ENCODE measurements around the gene LMOD1.
"Not testable (repeated sequence)": the region's sequence is repeated elsewhere in the genome, so short reads cannot be mapped to it uniquely, and the experiment has no call there.

Gene LMOD1

DNA sequence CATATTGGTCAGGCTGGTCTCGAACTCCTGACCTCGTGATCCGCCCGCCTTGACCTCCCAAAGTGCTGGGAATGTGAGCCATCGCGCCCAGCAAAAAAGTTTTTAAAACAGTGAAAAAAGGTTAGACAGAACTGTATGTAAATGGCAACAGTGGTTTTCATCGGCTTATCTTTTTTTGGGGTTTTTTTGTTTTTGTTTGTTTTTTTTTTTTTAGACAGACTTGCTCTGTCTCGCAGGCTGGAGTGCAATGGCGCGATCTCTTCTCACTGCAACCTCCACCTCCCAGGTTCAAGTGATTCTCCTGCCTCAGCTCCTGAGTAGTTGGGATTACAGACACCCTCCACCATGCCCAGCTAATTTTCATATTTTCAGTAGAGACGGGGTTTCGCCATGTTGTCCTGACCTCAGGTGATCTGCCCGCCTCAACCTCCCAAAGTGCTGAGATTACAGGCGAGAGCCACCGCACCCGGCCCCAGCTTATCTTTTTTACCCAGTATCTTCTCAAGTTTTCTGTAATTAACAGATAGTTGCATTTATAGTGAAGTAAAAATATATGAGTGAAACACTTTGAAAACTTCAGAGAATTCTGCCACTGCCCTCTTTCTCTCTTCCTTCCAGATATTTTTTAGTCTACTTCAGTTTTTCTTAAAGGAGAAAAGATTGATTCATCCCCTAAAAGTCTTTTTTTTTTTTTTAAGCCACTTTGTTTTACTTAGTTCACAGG lies 22.0 kb upstream of the LMOD1 start:
- H3K9me3 Mint-ChIP-seq = no peaks in the 10 kb centered on the region
- no peak overlapping the region for H3K4me3 Mint-ChIP-seq
- no peak for DNase-seq
- H3K4me1 Mint-ChIP-seq = no peaks in the 10 kb centered on the region
- peaks cover 61% of the 10 kb centered on the region for H3K36me3 Mint-ChIP-seq (ENCODE audit: low read depth)
- H3K27ac Mint-ChIP-seq = peak overlapping the region; percentile 80
- H3K27me3 Mint-ChIP-seq (ENCODE audit: low read depth, poor library complexity) = peaks cover 4% of the 10 kb centered on the region
- TF ChIP-seq, protein P1, sequence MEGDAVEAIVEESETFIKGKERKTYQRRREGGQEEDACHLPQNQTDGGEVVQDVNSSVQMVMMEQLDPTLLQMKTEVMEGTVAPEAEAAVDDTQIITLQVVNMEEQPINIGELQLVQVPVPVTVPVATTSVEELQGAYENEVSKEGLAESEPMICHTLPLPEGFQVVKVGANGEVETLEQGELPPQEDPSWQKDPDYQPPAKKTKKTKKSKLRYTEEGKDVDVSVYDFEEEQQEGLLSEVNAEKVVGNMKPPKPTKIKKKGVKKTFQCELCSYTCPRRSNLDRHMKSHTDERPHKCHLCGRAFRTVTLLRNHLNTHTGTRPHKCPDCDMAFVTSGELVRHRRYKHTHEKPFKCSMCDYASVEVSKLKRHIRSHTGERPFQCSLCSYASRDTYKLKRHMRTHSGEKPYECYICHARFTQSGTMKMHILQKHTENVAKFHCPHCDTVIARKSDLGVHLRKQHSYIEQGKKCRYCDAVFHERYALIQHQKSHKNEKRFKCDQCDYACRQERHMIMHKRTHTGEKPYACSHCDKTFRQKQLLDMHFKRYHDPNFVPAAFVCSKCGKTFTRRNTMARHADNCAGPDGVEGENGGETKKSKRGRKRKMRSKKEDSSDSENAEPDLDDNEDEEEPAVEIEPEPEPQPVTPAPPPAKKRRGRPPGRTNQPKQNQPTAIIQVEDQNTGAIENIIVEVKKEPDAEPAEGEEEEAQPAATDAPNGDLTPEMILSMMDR (IDR thresholded peaks at IDR 0.05) = no peak

DNA sequence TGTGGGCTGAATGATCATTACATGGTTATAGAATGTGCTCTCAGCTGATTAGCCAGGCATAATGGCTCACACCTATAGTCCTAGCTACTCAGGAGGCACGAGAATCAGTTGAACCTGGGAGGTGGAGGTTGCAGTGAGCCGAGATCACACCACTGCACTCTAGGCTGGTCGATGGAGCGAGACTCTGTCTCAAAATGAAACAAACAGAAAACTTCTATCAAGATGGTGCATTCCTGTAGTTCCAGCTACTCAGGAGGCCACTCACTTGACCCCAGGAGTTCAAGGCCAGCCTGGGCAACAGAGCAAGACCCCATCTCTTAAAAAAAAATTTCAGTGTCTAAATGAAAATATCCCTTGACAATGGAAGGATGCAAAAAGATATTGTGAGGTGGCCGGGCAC lies 19.8 kb upstream of the LMOD1 start:
- Mint-ChIP-seq H3K27ac (no peak overlapping the region), H3K4me1 (no peaks in the 10 kb centered on the region), H3K27me3 (ENCODE audit: low read depth, poor library complexity) (no peaks in the 10 kb centered on the region), H3K9me3 (no peaks in the 10 kb centered on the region), H3K36me3 (ENCODE audit: low read depth) (peaks cover 76% of the 10 kb centered on the region), H3K4me3 (no peak overlapping the region)
- DNase-seq = no peak
- TF ChIP-seq, protein P1 (IDR thresholded peaks at IDR 0.05) = no peak

DNA sequence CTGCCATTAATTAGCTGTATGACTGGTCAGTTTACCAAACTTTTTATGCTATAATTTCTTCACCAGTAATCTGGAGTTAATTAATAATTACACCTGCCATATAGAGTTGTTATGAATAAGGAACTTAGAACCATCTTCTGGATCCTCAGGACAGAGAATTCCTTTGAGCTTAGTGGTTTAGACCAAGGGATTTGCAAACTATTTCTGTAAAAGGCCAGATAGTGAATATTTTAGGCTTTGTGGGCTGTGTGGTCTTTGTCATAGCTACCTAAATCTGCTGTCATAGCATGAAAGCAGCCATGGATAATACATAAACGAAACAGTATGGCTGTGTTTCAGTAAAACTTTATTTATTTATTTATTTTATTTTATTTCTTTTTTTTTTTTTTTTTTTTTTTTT lies 17.9 kb upstream of the LMOD1 start:
- TF ChIP-seq, protein P1 (IDR thresholded peaks at IDR 0.05) = no peak
- no peak for DNase-seq
- Mint-ChIP-seq H3K4me1 (no peaks in the 10 kb centered on the region), H3K36me3 (ENCODE audit: low read depth) (peaks cover 68% of the 10 kb centered on the region), H3K27me3 (ENCODE audit: low read depth, poor library complexity) (no peaks in the 10 kb centered on the region), H3K27ac (no peak overlapping the region), H3K9me3 (no peaks in the 10 kb centered on the region), H3K4me3 (no peak overlapping the region)

DNA sequence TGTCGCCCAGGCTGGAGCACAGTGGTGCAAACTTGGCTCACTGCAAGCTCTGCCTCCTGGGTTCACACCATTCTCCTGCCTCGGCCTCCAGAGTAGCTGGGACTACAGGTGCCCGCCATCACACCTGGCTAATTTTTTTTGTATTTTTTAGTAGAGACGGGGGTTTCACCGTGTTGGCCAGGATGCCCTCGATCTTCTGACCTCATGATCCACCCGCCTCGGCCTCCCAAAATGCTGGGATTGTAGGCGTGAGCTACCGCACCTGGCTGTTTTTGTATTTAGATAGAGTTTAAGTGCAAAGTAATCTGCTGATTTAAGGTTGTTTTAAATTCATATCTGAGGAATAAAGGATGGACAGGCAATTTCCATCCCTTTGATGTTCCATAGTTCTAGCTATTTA lies 16.0 kb upstream of the LMOD1 start:
- H3K4me3 Mint-ChIP-seq; DNase-seq; H3K4me1 Mint-ChIP-seq; H3K9me3 Mint-ChIP-seq; H3K27me3 Mint-ChIP-seq (ENCODE audit: low read depth, poor library complexity): not testable (repeated sequence)
- Mint-ChIP-seq H3K27ac (peak overlapping the region; percentile 9), H3K36me3 (ENCODE audit: low read depth) (peaks cover 74% of the 10 kb centered on the region)

DNA sequence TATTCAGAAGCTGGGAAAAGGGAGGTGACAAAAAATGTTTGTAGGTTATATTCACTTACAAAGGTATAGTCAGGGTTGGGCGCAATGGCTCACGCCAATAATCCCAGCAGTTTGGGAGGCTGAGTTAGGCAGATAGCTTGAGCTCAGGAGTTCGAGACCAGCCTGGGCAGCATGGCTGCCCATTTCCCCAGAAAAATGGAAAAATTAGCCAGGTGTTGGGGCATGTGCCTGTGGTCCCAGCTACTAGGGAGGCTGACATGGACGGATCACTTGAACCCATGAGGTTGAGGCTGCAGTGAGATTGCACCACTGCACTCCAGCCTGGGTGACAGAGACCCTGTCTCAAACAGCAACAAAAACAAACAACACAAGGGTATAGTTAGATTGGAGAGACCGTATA lies 12.0 kb upstream of the LMOD1 start:
- H3K27ac Mint-ChIP-seq = no peak overlapping the region
- no peak for DNase-seq
- H3K4me3 Mint-ChIP-seq = no peak overlapping the region
- H3K36me3 Mint-ChIP-seq (ENCODE audit: low read depth) = peaks cover 46% of the 10 kb centered on the region
- H3K4me1 Mint-ChIP-seq = peaks cover 24% of the 10 kb centered on the region
- H3K27me3 Mint-ChIP-seq (ENCODE audit: low read depth, poor library complexity) = peaks cover 3% of the 10 kb centered on the region
- no peaks in the 10 kb centered on the region for H3K9me3 Mint-ChIP-seq
- TF ChIP-seq, protein P1 (IDR thresholded peaks at IDR 0.05) = no peak

DNA sequence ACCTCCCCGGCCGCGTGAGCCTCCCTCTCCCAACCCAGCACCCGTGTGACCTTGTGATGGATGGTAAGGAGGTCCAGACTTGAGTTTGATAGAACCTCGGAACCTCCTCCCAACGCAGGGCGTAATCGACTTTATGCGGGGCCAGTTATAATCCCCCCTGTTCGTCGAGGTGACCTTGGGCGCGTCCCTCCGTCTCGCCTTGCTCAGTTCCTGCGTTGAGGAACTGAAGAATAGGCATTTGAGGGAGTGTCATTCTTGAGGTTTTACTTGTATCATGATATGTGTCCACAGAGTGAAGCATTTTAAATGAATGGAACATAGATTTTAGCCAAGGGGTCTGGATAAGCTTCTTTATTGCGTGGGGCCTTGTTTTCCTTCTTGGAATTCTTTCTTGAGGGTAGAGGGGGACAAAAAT lies 9.4 kb upstream of the LMOD1 start:
- peaks cover 6% of the 10 kb centered on the region for H3K27me3 Mint-ChIP-seq (ENCODE audit: low read depth, poor library complexity)
- H3K9me3 Mint-ChIP-seq = no peaks in the 10 kb centered on the region
- peaks cover 24% of the 10 kb centered on the region for H3K4me1 Mint-ChIP-seq
- peaks cover 27% of the 10 kb centered on the region for H3K36me3 Mint-ChIP-seq (ENCODE audit: low read depth)
- peak overlapping the region; percentile 97 for H3K27ac Mint-ChIP-seq
- peak overlapping the region; percentile 97 for H3K4me3 Mint-ChIP-seq
- TF ChIP-seq, protein P1 (IDR thresholded peaks at IDR 0.05) = no peak
- no peak for DNase-seq
